ENCODE results near the gene WFDC12.

WFDC12 gene

DNA sequence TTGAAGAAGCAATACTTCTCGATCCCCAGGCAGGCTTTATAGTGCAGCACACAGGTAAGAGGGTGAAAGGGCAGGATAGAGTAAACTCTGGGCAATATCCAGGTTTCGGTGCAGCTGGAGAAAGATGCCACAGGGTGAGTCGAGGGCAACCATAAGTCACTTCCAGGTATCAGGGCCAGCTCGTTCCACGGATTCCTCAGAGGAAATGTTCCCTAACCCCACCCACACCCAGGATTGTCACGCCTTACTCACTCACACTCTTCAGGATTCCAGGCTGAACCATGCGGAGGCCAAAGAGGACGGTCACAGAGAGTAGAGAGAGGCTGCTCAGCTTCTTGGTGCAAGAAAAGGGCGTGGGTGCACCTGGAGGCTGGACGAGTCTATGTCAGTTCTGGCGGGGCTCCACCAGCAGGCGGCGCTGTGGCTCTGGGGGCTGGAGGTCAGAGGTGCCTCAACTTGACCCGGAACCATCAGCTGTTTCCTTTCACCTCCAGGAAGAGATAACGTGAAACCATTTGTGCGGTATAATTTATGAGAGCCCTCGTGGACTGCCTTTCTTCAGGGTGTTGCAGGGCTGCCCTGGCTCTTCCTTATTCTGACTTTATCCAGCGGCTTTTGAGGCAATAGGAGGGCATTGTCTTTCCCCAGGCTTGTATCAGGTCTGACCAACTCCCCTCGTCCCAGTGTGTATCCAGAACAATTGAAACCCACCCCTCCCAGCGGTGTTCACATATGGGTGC lies 14.5 kb upstream of the WFDC12 start:
- DNase-seq (ENCODE audit: low spot score), result peak; percentile 41
- TF ChIP-seq, protein P1, sequence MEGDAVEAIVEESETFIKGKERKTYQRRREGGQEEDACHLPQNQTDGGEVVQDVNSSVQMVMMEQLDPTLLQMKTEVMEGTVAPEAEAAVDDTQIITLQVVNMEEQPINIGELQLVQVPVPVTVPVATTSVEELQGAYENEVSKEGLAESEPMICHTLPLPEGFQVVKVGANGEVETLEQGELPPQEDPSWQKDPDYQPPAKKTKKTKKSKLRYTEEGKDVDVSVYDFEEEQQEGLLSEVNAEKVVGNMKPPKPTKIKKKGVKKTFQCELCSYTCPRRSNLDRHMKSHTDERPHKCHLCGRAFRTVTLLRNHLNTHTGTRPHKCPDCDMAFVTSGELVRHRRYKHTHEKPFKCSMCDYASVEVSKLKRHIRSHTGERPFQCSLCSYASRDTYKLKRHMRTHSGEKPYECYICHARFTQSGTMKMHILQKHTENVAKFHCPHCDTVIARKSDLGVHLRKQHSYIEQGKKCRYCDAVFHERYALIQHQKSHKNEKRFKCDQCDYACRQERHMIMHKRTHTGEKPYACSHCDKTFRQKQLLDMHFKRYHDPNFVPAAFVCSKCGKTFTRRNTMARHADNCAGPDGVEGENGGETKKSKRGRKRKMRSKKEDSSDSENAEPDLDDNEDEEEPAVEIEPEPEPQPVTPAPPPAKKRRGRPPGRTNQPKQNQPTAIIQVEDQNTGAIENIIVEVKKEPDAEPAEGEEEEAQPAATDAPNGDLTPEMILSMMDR (IDR thresholded peaks at IDR 0.05; ENCODE audit: extremely low read depth, insufficient read depth, missing control alignments), result peak; percentile 83
- in situ Hi-C loops (cut with MboI; ENCODE audit: low pct_unique_long_range_greater_than_20kb, low sequenced_read_pairs, unreplicated experiment), result no loop called here

GRCh38 chr20:45136911-45137310 lies 12.6 kb upstream of the WFDC12 start:
- in situ Hi-C loops (cut with MboI; ENCODE audit: low pct_unique_long_range_greater_than_20kb, low sequenced_read_pairs, unreplicated experiment), result no loop called here
- TF ChIP-seq, protein P1 (IDR thresholded peaks at IDR 0.05; ENCODE audit: extremely low read depth, insufficient read depth, missing control alignments), result no peak
- DNase-seq (ENCODE audit: low spot score), result no peak

GRCh38 chr20:45128099-45128498 lies 3.8 kb upstream of the WFDC12 start:
- in situ Hi-C loops (cut with MboI; ENCODE audit: low pct_unique_long_range_greater_than_20kb, low sequenced_read_pairs, unreplicated experiment), result no loop called here
- DNase-seq (ENCODE audit: low spot score), result no peak
- TF ChIP-seq, protein P1 (IDR thresholded peaks at IDR 0.05; ENCODE audit: extremely low read depth, insufficient read depth, missing control alignments), result no peak

- in situ Hi-C loops (cut with MboI; ENCODE audit: low pct_unique_long_range_greater_than_20kb, low sequenced_read_pairs, unreplicated experiment), result no loop called here
- no peak for DNase-seq (ENCODE audit: low spot score)
- TF ChIP-seq, protein P1 (IDR thresholded peaks at IDR 0.05; ENCODE audit: extremely low read depth, insufficient read depth, missing control alignments), result no peak
Measured at GRCh38 chr20:45121388-45121787, 2.9 kb downstream of the WFDC12 start.

DNA sequence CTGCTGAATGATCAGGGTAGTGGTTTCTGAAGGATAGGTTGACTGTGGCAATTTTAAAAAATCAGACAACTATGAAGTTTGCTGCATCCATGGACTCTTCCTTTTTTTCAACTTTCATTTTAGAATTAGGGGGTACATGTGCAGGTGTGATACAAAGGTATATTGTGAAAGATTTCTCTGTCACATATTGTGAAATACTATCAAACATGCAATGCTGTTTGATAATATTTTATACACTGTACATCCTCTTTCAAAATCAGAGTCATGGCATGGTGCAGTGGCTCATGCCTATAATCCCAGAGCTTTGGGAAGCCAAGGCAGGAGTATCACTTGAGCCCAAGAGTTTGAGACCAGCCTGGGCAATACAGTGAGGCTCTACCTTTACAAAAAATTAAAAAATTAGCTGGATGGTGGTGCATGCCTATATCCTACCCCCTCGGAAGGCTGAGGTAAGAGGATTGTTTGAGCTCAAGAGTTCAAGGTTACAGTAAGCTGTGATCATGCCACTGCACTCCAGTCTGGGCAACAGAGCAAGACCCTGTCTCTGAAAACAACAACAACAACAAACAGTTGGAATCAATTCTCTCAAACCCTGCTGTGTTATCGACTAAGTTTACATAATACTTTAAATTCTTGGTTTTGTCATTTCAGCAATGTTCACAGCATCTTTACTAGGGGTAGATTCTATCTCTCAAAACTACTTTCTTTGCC lies 4.6 kb downstream of the WFDC12 start:
- TF ChIP-seq, protein P1 (IDR thresholded peaks at IDR 0.05; ENCODE audit: extremely low read depth, insufficient read depth, missing control alignments), result no peak

GRCh38 chr20:45118028-45118427 lies 6.2 kb downstream of the WFDC12 start:
- TF ChIP-seq, protein P1 (IDR thresholded peaks at IDR 0.05; ENCODE audit: extremely low read depth, insufficient read depth, missing control alignments), result no peak
- DNase-seq (ENCODE audit: low spot score), result no peak
- in situ Hi-C loops (cut with MboI; ENCODE audit: low pct_unique_long_range_greater_than_20kb, low sequenced_read_pairs, unreplicated experiment), result no loop called here

More for the DNA sequence above, 4.6 kb downstream of the WFDC12 start:
- in situ Hi-C loops (cut with MboI; ENCODE audit: low pct_unique_long_range_greater_than_20kb, low sequenced_read_pairs, unreplicated experiment), result no loop called here
- no peak for DNase-seq (ENCODE audit: low spot score)

Data from GM13977 (cell line).